Limb (tissue), 2 donors: Measurements from ENCODE around the gene LSM7.

Source experiments
- DNase-seq, 2 donors: peaks; one replicate each; pipeline ENCODE4 v3.0.0-alpha.2; 2016; ENCODE audit errors: extremely low spot score in 2 of 2

Gene LSM7

DNA sequence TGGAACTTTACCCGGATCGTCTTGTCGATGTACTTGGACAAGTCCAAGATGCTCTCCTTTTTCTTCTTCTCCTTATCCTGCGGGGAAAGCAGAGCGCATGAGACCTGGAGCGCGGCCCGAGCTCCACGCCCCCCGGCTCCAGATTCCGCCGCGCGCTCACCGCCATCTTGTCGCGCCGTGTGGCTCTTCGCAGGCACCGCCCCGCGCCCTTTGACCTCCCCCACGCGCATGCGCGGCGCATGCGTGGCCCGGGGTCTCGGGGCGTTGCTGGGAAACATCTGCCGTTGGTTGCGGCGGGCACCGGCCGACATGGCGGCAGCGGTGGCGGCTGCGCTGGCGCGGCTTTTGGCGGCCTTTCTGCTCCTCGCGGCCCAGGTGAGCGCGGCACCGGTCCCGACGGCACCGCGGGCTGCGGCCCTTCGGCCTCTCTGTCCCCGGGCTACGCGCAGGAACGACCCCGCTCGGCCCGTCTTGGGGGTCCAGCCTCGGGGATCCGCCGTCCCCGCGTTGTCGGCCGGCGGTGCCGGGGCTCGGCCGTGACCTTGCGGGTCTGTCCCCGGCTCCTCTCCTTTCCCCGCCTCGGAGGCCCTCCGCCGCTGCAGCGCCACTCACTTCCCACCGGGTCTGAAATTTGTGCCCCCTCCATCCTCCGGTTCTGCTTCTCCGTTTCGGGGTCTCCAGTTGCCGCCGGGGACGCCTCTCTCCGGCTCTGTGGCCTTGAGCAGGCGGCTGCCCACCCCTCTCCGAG, at the start of gene LSM7, which contains the start of gene SPPL2B:
TSS of gene LSM7 (minus strand) at position 186 of the 748 bp plus-strand sequence. CDS start at position 166, 20 bp downstream.
TSS of gene SPPL2B (plus strand) at position 284 of the 748 bp plus-strand sequence. CDS start at position 310, 26 bp downstream.
- DNase-seq, result peak; percentile 91 to 95

DNA sequence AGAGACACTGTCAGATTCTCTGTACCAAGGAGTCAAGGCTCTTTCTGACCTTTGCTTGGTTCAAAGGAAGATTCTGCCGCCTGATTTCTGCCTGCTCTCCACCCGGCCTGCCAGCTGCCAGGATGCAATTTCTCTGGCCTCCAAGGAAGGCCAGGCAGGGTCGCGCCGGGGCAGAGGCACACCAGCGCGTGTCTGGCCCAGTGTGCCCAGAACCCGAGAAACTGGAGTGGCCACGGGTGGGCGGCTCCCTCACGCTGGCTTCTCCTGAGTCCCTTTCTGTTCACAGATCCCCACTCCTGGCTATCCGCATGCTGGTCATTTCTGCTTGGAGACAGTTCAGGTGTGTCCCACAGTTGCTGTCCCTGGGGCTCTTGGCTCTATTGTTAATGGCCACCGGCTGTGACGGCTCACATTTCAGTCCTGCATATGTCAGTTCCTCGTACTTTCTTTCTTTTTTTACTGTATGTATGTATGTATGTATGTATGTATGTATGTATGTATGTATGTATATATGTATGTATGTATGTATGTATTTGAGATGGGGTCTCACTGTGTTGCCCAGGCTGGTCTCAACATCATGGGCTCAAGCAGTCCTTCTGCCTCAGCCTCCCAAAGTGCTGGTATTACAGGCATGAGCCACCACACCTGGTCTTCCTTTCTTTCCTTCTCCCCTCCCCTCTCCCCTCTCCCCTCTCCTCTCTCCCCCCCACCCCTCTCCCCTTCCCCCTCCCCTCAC, 48.6 kb upstream of the LSM7 start:
- no peak for DNase-seq

DNA sequence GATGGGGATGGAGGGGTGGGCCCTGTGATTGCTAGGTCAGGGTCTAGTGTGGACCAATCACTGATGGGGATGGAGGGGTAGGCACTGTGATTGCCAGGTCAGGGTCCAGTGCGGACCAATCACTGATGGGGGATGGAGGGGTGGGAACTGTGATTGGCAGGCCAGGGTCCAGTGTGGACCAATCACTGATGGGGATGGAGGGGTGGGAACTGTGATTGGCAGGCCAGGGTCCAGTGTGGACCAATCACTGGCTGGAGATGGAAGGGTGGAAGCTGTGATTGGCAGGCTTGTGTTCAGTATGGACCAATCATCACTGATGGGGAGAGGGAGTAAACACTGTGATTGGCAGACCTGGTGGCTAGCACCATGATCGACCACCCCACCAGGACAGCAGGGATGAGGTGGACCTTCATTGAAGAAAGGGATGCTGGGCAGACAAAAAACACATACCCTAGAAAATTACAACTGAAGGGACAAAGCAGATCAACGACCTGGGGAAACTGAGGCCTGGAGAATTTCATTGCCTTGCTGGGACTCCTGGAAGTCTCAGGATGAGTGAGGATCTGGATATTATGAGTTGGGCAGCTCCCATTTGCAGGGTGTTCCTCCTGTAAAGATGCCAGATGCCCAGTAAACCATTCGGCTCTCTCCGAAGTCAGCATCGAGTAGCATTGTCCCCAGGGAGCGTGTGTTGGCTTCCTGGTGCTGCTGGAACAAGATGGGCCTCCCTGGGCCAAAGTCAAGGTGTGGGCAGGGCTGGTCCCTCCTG, 47.2 kb upstream of the LSM7 start:
- no peak for DNase-seq

DNA sequence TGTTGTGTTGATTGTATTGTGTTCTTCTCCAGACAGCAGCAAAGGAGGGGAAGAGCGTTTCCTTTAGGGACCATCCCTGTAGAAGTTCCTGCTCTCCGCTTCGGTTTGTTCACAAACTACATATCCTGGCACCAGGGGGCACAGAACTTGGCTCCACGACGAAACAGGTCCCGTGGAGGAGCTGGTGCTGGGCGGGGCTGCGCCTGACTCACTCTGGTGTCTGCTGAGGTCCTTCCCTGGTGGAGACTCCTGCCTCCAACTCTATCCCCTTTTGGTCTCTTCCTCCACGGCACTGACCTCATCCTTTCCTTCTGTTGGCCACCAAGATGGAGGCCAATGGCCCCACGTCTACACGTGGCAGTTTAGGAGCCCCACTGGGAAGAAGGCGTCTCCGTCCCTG, 46.4 kb upstream of the LSM7 start:
- DNase-seq, result no peak

DNA sequence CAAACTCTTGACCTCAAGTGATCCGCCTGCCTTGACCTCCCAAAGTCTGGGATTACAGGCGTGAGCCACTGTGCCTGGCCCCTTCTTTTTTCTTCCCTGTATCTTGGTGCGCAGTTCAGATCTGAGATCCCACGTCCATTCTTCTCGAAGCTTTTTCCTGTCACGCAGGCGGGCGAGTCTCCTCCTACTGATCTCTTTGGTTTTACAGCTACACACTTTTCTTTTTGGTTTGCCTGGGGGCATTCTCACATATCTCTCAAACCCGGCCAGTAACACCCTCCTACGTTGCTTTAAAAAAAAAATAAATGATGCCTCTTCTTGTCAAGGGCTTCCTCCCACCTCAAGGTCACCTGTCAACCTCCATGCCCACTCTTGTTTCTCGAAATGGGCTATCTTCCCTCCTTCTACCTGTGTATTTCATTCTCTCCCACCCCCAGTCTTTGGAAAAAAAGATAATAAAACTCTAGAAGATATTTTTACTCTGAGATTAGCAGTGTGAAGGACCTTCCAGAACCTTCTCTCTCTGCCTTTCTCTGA, 43.8 kb upstream of the LSM7 start:
- DNase-seq, result no peak

DNA sequence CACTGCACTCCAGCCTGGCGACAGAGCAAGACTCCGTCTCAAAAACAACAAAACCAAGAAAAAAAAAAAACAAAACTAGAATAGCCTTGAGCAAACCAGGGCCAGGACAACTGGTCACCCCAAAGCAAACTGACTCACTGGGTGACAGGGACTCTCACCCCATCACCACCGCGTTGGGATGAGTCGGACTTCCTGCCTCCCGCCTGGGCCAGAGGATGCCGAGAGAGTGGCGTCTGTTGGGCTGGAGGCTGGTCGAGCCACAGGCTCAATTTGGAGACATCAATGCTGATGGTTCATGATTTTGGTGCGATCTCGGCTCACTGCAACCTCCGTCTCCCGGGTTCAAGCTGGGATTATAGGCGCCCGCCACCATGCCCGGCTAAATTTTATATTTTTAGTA, 43.3 kb upstream of the LSM7 start:
- no peak for DNase-seq

DNA sequence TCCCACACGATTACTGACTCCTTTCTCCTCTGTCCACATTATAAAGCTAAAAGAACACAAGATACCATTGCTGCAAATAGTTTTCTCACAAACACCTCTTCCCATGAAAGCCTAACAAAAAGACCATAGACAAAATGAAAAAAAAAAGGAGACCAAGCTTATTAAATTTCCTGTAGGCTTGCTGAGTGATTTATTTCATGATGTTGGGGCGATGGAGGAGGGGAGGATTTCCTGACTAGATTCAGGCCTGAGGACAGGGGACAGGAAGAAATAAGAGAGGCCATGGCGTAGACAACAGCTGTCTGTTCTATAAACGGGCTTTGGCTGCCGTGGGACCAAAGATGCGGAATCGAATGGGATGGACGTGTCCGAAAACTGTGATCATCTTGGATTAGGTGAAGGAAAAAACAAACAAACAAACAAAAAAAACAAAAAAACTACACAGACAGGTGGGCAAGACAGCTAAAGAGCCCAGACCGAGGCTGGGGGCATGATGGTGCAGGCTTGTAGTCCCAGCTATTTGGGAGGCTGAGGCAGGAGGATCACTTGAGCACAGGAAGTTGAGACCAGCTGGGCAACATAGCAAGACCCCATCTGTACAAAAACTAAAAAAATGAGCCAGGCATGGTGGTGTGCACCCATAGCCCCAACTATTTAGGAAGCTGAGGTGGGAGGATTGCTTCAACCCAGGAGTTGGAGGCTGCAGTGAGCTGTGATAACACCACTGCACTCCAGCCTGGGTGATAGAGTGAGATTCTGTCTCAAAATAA, 37.0 kb upstream of the LSM7 start:
- no peak for DNase-seq

DNA sequence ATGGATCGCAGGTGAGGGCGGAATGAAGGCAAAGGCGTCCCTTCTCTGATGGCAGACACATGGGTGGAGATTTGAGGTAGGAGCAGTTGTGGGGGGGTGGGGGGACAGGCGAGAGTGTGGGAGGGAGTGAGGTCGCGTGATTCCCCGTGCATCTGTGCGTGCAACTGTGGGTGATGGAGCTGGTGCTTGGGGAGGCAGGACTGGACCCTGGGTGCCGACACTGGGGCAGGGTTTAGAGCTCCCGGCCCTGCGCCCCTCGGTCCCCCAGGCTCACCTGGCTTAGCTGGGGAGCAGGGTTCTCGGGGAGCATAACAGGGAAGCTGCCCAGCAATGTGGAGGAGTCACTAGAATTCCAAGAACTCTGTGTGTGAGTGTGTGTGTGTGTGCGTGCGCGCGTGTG, 35.0 kb upstream of the LSM7 start:
- no peak for DNase-seq

DNA sequence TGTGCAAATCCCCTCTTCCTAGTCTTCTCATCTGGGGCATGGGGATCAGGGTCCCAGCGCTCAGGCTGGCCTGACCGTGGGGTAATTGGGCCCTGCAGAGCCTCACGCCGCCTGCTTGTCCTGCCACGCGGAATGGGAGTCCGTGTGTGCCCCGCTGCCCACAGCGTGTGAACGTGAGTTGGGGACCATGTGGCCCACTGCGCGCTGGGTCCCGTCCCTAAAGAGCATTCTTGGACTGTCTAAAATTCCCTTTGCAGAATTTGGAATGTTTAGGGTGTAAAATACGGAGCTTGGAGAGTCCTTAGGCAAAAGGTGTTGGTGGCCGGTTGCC, 34.5 kb upstream of the LSM7 start:
- DNase-seq, result no peak

DNA sequence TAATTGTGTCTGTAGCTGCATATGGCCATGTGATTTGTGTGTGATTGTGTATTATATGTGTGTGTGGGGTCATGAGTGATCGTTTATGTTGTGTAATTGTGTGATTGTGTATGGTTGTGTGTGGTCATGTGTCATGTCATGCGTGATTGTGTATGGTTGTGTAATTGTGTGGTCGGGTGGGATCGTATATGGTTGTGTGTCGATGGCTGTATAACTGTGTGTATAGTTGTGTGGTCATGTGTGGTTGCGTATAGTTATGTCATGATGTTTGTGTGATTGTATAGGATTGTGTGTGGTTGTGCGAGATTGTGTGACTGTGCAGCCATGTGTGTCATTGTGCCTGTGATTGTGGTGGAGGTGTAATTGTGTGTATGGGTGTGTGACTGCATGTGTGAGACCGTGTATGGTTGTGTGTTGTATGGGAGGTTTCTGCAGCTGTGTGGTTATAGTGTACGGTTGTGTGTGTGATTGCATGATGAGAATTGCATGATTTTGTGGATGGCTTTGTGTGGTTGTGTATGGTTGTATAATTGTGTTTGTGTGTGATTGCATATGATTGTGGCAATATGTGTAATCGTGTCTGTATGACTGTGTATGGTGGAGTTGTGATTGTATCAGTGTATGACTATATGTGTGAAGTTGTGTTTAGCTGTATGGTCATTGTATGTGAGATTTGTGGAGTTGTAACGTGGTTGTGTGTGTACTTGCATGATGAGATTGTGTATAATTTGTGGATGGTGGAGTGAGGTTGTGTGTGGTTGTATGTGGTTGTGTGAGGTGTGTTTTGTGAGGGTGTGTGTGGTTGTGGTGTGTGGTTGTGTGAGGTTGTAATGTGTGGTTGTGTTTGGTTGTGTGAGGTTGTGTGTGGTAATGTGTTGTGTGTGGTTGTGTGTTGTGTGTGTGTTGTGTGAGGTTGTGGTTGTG, 33.9 kb upstream of the LSM7 start:
- no peak for DNase-seq

DNA sequence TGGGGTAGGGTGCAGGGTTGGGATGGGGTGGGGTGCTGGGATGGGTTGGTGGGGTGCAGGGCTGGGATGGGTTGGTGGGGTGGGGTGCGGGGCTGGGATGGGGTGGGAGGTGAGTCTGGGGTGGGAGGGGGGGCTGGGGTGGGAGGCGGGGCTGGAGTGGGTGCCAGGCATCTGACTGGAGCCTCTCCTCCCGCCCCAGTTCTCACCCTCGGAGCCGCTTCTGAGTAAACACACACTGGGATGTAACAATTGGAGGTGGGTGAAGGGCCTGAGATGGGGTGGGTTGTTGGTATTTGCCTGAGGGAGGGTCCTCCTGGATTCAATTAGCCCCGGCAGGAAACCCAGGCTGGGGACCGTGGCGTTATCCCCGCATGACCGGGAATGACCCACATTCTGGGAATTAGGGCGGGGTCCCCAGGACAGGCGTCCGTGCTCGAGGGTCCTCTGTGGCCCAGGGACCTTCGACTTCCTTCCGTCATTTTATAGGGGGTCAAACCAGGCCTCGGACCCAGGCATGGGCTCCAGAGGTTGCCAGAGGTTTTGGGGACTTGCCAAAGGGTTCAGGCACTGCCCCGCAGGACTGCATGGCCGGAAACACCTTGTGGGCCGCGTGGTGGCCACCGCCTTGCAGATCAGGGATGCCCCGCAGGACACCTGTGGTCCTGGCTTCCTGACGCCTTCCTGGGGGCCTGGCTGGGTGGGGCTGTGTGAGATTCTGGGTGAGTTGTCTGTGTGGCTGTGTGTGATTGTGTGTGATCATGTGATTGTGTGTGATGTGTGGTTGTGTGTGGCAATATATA, 33.1 kb upstream of the LSM7 start:
- DNase-seq, result no peak

DNA sequence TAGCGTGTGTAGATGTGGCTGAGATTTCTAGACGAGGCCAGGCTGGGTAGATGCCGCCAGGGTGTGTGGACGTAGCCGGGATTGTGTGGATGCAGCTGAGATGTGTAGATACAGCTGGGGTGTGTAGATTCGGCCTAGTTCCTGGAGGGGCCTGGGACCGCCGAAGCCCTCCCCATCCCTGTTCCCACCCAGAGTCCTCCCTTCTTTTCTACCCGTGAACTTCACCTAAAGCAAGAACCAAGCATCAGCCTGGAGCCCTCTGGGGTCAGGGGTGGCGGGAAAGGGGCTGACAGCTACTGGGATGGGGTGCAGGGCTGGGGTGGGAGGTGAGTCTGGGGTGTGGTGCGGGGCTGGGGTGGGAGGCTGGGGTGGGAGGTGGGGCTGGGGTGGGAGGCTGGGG, 32.4 kb upstream of the LSM7 start:
- no peak for DNase-seq

DNA sequence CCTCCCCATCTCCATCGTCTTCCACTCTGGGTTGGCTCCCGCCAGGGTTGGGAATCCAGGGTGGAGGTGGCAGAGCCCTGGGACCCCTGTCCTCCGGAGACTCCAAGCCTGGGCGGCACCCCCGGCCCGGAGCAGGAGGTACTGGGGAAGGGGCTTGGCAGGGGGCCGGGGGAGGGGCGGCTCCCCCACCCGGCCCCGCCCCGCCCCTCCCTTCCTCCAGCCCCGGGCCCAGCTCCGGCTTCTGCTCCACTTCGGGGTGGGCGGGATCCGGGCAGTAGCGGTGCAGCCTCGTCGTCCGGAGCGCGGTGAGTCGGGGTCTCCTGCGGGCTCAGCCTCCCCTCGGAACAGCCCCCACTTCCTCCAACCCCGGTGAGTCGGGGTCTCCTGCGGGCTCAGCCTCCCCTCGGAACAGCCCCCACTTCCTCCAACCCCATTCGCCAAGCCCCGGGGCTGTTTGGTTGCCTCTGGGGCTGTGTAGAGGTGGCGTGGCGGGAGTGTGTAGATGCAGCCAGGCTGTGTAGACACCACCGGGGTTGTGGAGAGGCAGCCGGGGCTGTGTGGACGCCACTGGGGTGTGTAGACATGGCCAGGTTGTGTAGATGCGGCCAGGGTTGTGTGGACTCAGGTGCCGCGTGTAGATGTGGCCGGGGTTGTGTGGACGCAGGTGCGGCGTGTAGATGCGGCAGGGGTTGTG, 31.8 kb upstream of the LSM7 start, which contains the start of gene TMPRSS9:
TSS of gene TMPRSS9 (plus strand) at position 274 of the 694 bp plus-strand sequence. CDS start 29,521 bp downstream, outside the sequence.
- no peak for DNase-seq

DNA sequence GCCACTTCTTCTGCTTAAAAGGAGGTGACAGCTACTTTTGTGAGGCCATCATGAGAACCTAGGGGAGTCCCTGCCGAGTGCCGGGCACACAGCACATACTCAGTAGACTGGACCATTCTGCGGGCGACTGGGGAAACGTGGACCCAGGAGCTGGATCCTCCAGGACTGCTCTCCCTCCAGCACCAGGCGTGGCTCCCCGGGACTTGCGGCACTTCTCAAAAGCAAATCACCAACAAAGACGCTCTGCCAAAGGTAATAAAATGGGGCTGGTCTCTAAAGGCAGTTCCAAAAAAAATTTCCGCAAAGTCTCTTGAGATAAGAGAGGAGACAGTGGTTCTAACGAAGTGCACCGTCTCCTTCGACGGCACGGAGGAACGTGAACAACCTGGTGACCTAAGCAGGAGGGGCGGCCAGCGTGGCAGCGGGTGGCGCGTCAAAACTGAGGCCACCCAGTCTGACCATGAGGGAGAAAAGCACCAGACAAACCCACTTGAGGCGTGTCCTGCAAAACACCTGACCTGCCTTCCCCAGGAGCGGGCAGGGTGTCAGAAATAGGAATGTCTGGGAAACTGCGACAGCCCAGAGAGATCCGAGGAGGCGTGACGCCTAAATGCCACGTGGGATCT, 30.3 kb upstream of the LSM7 start:
- DNase-seq, result no peak

DNA sequence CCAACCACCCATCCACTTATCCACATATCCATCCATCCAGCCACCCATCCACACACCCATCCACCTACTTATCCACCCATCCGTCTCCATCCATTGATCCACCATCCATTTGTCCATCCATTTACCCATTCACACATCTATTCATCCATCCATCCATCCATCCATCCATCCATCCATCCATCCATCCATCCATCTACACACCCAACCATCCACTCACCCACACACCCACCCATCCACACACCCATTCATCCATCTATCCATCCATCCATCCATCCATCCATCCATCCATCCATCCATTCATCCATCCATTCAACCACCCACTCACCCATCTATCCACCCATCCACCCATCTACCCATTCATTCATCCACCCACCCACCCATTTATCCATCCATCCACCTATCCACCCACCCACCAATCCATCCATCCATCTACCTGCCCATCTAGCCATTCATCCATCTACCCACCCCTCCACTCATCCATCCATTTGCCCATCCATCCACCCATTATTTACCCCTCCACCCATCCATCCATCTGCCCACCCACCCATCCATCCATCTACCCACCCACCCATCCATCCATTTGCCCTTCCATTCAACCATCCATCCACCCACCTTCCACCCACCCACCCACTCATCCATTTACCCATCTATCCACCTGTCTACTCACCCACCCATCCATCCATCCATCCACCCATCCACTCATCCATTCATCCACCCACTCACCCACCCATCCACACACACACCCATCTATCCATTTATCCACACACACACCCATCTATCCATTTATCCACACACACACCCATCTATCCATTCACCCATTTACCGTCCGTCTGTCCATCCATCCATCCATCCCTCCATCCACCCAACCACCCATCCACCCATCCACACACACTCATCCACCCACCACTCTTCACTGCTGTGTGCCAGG, 29.2 kb upstream of the LSM7 start:
- DNase-seq, result no peak

DNA sequence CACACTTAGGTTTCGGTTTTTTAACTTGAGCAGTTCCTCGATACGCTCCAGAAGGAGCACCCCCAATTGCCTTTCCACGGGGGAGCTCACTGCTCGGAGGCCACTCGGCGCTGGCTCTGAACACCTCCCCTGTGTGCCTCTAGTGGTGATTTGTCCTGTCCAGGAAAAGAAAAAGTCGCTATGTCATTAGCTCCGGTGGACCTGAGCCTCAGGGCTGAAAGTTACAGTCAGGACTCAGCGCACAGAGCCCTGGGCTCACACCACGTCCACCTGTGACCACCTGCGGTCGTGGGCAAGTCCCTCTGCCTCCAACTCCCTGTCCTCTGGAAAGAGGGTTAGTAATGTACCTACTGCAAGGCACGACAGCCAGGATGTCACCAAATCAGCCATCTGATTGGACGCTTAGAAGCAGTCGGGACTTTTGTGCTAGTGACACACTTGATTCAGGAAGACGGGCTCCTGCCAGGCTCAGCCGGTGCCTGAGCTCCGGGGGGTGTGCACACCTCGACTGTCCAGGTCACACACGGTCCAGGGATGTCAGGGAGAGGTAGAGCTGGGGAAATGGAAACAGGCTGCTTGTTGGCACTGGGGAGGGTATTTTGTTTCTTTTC, 27.8 kb upstream of the LSM7 start:
- DNase-seq, result no peak
